Activated naive CD8-positive, alpha-beta T cell treated with anti-CD3 and anti-CD28 coated beads, Interleukin-2, amount 10 ng/mL, durations not matched to agents 7 days and 5 days (primary cell): Measurements from ENCODE around the gene TRIM10. TPM values are rescaled to one million over a fixed set of nuclear protein-coding genes. Genes with fewer than 3 reads are reported as not detected.
A peak's percentile ranks its signal among the peaks of the same experiment; 100 is the strongest.
"Not testable (repeated sequence)": the region's sequence is repeated elsewhere in the genome, so short reads cannot be mapped to it uniquely, and the experiment has no call there.

ENCODE experiments used
- ATAC-seq: fragments of 150-1000 bp; cut with Tn5 transposase; one replicate; pipeline ENCODE4 v1.10.0; 2021; ENCODE audit warnings: low read depth, moderate library complexity
- POLR2A ChIA-PET: fragments of 350-600 bp; sonication (Branson Sonifier 250); formaldehyde crosslinking; loops from one replicate; lab custom pipeline; 2021; ENCODE audit warnings: antibody characterized with exemption; lab: Charles Lee
- DNase-seq: peaks from one replicate; pipeline ENCODE4 v3.0.0; 2021
- H3K27ac Mint-ChIP-seq: one replicate; pipeline ENCODE4 v1.8.0; 2022; ENCODE audit warnings: mild to moderate bottlenecking, mixed read lengths
- H3K27me3 Mint-ChIP-seq: one replicate; pipeline ENCODE4 v1.8.0; 2022; ENCODE audit warnings: mild to moderate bottlenecking, moderate library complexity, mixed read lengths
- H3K36me3 Mint-ChIP-seq: one replicate; pipeline ENCODE4 v1.8.0; 2021; ENCODE audit warnings: mild to moderate bottlenecking, mixed read lengths
- H3K4me1 Mint-ChIP-seq: one replicate; pipeline ENCODE4 v1.8.0; 2021; ENCODE audit warnings: mixed read lengths
- H3K4me3 Mint-ChIP-seq: one replicate; pipeline ENCODE4 v1.8.0; 2022; ENCODE audit warnings: mild to moderate bottlenecking, moderate library complexity, mixed read lengths
- H3K9me3 Mint-ChIP-seq: one replicate; pipeline ENCODE4 v1.8.0; 2021; ENCODE audit warnings: mixed read lengths
- total RNA-seq, 2 experiments: library from RNA; stranded (reverse); gene quantifications; one replicate each; pipeline ENCODE4 v1.2.3, GENCODE V29; 2021

TRIM10 gene
- total RNA-seq, 2 experiments from 2014 or later, result not detected

DNA sequence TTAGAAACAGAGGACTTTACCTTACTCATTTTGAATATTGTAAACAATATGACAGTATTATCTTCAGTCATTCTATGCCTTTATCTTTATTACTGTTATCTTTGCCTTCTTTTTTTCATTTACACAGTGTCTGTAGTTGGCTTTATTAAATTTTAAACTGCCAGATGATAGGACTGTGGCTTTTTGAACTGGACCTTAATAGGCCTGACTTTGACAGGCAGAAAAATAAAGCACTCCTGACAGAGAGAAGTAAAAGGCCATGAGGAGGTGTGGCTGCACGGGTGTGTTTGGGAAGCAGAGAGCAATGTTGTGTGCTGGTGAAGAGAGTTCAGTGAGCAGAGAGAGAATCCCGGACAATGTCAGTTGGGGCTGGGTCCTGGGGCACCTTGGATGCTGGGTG is 17.2 kb downstream of the TRIM10 start:
- DNase-seq, result no peak
- Mint-ChIP-seq H3K27me3 (peaks cover 57% of the 10 kb centered on the region), H3K4me3 (no peak overlapping the region), H3K4me1 (peaks cover 6% of the 10 kb centered on the region), H3K27ac (no peak overlapping the region), H3K9me3 (no peaks in the 10 kb centered on the region), H3K36me3 (no peaks in the 10 kb centered on the region)
- POLR2A ChIA-PET, result no interaction called here
- no peak for ATAC-seq

DNA sequence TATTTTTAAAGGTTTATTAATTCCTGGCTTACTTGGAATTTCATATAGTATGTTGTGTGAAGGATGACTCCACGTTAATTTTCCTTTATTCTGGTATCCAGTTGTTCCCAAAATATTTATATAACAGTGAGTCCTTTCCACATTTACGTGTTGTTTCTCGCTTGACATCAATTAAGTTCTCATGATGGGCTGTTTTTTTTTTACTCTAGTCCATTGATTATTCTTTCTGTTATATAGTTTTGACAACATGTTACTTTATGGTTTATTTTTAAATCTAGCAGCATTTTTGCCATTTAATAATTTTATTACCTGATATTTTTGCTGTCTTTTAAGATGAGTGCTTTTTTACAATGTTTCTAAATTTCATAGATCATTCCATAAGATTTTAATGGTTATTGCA is 18.3 kb downstream of the TRIM10 start:
- POLR2A ChIA-PET, result no interaction called here
- H3K4me1 Mint-ChIP-seq, result peaks cover 5% of the 10 kb centered on the region
- no peak overlapping the region for H3K4me3 Mint-ChIP-seq
- ATAC-seq (no peak), DNase-seq (no peak)
- H3K27me3 Mint-ChIP-seq, result peaks cover 59% of the 10 kb centered on the region
- no peaks in the 10 kb centered on the region for H3K9me3 Mint-ChIP-seq
- H3K36me3 Mint-ChIP-seq, result no peaks in the 10 kb centered on the region
- H3K27ac Mint-ChIP-seq, result no peak overlapping the region

DNA sequence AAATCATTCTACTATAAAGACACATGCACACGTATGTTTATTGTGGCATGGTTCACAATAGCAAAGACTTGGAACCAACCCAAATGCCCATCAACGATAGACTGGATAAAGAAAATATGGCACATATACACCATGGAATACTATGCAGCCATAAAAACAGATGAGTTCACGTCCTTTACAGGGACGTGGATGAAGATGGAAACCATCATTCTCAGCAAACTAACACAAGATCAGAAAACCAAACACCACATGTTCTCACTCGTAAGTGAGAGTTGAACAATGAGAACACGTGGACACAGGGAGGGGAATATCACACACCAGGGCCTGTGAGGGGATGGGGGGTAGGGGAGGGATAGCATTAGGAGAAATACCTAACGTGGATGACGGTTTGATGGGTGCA is 20.8 kb downstream of the TRIM10 start:
- H3K4me3 Mint-ChIP-seq, H3K9me3 Mint-ChIP-seq, ATAC-seq, H3K36me3 Mint-ChIP-seq, H3K4me1 Mint-ChIP-seq, H3K27ac Mint-ChIP-seq, DNase-seq, POLR2A ChIA-PET: not testable (repeated sequence)
- H3K27me3 Mint-ChIP-seq, result peaks cover 63% of the 10 kb centered on the region

DNA sequence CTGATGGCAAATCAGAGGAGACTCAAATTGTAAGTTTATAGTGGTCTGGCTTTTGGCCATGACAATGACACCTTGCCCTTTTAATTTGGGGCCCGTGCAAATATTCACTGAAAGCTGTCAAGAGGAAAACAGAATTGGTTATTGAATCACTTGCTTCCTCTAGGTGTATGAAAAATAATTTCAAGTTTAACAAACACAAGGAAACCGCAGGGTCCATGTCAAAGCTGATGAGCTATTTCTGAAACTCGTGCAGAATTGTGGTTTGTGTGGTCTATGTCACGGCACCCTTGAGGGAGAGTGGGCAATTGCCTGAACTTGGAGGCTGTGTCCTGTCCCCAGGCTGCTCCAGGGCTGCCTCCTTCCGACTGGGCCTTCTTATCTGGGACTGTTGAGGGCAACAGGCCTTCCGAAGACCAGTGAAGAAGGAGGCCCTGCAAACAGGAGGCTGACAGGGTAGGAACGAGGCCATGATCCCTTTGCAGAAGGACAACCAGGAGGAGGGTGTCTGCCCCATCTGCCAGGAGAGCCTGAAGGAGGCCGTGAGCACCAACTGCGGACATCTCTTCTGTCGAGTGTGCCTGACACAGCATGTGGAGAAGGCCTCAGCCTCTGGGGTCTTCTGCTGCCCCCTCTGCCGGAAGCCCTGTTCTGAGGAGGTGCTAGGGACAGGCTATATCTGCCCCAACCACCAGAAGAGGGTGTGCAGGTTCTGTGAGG is 24.3 kb downstream of the TRIM10 start:
- no peak for DNase-seq
- no peaks in the 10 kb centered on the region for H3K36me3 Mint-ChIP-seq
- ATAC-seq, result no peak
- H3K4me1 Mint-ChIP-seq, result peaks cover 8% of the 10 kb centered on the region
- peaks cover 56% of the 10 kb centered on the region for H3K27me3 Mint-ChIP-seq
- POLR2A ChIA-PET, result no interaction called here
- no peaks in the 10 kb centered on the region for H3K9me3 Mint-ChIP-seq
- no peak overlapping the region for H3K4me3 Mint-ChIP-seq
- no peak overlapping the region for H3K27ac Mint-ChIP-seq

DNA sequence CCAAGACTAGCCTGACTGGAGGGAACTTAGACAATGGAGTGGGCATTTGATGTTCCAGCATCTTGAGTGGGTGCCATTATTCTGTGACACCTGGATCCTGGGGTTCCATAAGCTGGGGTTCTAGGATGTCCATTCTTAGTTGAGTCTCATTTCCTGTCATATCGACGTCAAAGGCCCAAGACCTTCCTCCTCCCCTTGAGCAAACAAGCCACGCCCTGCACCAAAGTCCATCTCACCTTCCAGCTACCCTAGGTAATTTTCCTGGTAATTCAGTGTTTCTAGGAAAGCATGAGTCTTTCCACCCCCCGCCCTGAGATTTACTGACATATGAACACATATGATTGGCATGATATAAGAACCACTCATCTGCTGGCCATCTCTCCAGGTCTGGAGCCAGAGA is 25.3 kb downstream of the TRIM10 start, which contains the start of gene TRIM40:
Gene TRIM40, plus strand, starts transcription at position 384 of the 400 bp plus-strand sequence. CDS start 897 bp downstream, outside the sequence.
- no peak for ATAC-seq
- no peak within 1 kb of the TSS for H3K4me3 Mint-ChIP-seq
- no peak within 1 kb of the TSS for H3K27ac Mint-ChIP-seq
- no peaks in the 10 kb centered on the region for H3K36me3 Mint-ChIP-seq
- no peaks in the 10 kb centered on the region for H3K9me3 Mint-ChIP-seq
- DNase-seq, result no peak
- POLR2A ChIA-PET, result no interaction called here
- peaks cover 12% of the 10 kb centered on the region for H3K4me1 Mint-ChIP-seq
- H3K27me3 Mint-ChIP-seq, result peaks cover 58% of the 10 kb centered on the region

DNA sequence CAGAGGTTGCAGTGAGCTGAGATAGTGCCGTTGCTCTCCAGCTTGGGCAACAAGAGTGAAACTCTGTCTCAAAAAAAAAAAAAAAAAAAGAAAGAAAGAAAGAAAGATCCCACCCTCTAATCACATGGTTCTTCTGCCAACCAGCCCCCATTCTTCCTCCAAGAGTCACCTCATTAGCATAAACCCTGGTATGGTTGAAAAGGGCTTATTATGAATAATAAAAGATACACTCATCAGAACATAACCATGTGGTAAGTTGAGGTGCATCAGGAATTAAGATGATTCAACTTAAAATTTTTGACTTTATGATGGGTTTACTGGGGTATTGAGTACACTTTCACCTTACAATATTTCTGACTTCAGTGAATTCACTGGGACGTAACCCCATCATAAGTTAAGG is 25.9 kb downstream of the TRIM10 start:
- peaks cover 60% of the 10 kb centered on the region for H3K27me3 Mint-ChIP-seq
- POLR2A ChIA-PET, result no interaction called here

DNA sequence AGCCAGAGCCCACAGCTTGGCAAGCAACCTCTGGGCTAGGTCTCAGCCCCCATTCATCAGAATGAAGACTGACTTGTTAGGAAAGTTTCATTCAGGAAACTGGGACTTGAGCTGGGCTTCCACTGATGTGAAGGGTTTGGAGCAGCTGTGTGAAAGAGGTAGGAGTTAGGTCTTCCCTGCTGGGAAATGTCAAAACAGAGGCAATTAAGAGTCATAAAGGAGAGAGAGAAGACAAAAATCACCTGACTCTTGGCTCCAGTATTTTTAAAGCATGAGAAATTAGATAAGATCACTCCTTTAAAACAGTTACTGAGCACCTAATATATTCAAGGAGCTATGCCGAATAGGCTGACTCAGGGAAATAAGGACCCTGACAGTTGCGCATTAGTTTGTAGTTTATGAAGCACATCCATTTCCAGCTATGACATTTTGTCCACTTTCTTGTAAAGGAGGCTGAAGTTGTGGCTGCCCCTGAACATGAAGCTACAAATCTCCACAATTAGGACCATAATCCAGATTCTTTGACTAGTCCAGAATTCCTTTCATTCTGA is 29.0 kb downstream of the TRIM10 start:
- Mint-ChIP-seq H3K27me3 (peaks cover 65% of the 10 kb centered on the region), H3K4me1 (peaks cover 22% of the 10 kb centered on the region), H3K27ac (no peak overlapping the region), H3K4me3 (no peak overlapping the region), H3K9me3 (no peaks in the 10 kb centered on the region), H3K36me3 (no peaks in the 10 kb centered on the region)
- no peak for DNase-seq
- no peak for ATAC-seq
- POLR2A ChIA-PET, result interaction anchor here (0.9 kb wide), 1 partner anchor 29 kb away, joined by 3 read pairs; no protein-coding TSS in a partner anchor

More for the DNA sequence above, 25.9 kb downstream of the TRIM10 start:
- Mint-ChIP-seq H3K4me1 (peaks cover 18% of the 10 kb centered on the region), H3K9me3 (no peaks in the 10 kb centered on the region), H3K36me3 (no peaks in the 10 kb centered on the region), H3K4me3 (no peak overlapping the region), H3K27ac (no peak overlapping the region)
- ATAC-seq, result no peak
- no peak for DNase-seq

DNA sequence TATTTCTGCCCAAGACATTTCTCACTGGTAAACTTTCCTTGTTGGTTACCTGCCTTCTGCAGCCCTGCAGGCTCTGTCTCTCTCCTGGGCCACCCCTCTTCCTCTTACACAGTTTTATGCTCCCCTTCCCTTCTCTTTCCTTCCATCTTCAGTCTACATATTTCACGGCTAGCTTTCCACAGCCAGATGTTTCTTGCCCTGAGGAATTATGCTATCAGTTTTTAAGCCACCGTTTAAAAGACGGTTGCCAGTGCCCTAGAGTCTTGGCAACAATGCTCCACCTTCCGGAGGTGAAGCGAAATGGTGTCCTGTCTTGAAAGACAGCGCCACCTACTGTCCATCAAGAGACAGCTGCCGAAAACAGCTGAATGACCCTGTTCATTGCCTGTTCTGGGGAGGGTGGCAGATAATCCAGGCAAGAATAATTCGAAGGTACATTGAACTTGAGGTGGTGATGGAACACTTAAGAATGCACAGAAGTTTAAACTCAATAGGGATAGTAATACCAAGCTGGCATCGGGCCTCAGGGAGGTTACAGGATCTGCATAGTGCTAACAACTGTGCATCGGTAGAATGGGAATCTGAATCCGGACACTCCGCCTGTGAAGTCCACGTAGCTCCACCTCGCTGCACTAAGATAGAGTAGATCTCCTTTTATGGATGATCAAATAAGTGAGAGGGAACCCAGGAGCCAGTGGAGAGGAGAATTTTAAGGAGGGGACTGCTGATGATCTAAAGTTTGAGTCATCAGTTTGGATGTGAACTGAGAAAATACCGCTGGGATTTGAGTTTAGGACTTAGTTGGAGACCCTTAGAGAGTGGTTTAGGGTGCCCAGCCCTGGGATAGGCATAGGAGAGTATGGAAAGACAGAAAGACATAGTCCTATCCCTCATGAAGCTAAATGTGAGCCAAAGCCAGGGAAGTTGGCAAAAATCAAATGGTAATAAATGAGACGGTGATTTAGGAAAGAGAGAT is 29.8 kb downstream of the TRIM10 start:
- H3K27me3 Mint-ChIP-seq, result peaks cover 69% of the 10 kb centered on the region
- POLR2A ChIA-PET, result interaction anchor here (0.9 kb wide), 2 partner anchors 28 kb away, joined by 3 read pairs; no protein-coding TSS in a partner anchor
- H3K4me1 Mint-ChIP-seq, result peaks cover 18% of the 10 kb centered on the region
- DNase-seq, result no peak
- H3K9me3 Mint-ChIP-seq, result no peaks in the 10 kb centered on the region
- peak overlapping the region; percentile 61 for H3K27ac Mint-ChIP-seq
- H3K36me3 Mint-ChIP-seq, result no peaks in the 10 kb centered on the region
- H3K4me3 Mint-ChIP-seq, result no peak overlapping the region
- peak; percentile 95 for ATAC-seq

DNA sequence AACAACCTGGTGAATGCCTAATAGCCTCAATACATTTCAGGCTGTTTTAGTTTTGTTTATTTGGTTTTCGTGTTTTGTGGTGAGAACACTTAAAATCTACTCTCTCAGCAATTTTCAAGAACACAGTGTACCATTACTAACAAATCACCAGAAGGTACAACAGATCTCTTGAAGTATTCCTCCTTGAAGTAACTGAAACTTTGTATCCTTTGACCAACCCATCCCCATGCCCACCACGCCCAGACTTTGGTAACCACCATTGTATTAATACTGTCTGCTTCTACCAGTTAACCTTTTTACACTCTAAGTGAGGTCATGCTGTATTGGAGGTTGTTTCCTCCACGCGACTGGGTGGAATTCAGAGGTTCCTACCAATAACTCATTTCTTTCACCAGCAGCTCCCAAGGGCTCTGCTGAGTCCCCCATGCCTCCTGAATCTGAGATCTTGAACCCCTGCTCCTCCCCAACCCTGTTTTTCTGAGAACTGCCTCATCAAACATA is 30.8 kb downstream of the TRIM10 start:
- H3K9me3 Mint-ChIP-seq, result no peaks in the 10 kb centered on the region
- H3K36me3 Mint-ChIP-seq, result no peaks in the 10 kb centered on the region
- DNase-seq (no peak), ATAC-seq (no peak)
- POLR2A ChIA-PET, result interaction anchor here (0.9 kb wide), 1 partner anchor 27 kb away, joined by 3 read pairs; no protein-coding TSS in a partner anchor
- H3K4me1 Mint-ChIP-seq, result peaks cover 14% of the 10 kb centered on the region
- no peak overlapping the region for H3K27ac Mint-ChIP-seq
- no peak overlapping the region for H3K4me3 Mint-ChIP-seq
- peaks cover 69% of the 10 kb centered on the region for H3K27me3 Mint-ChIP-seq

DNA sequence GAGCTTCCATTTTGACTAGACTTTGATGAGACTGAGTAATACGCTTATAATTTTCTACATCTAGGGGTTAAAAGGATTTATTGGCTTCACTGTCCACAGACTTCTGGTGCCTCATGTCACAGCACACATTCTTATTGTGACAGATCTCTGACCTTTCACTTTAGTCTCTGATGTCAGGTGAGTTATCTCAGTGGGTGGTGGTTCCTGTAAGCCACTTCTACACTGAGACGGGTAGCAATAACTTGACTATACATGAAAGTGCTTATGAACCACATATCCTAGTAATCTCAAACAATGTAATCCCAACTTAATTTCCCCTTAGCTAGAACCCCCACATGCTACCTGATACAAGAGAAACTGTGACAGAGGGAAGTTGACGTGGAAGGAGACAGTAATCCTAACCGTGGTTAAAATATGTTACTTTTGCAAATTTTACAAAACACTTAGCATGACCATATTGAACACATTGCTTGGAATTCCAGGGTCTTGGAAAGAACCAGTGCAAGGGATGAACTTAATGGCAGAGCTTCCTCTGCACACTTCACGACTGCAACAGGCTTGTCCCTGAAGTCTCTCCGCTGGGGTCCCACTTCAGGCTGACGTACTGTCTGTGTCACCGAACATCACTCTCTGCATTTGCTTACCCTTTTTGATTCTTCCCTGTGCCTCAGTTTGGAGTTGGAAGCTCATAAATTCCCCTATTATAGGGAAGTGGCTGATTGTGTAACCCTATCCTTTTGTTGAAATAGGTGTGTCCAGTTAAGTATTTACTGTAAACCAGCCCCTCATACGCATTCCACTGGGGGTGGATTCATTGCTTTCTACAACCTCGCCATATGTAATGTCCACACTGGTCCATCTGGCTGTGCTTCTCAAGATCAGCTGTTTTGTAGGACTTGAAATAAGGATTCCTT is 31.5 kb downstream of the TRIM10 start:
- POLR2A ChIA-PET, result no interaction called here
- H3K36me3 Mint-ChIP-seq, result no peaks in the 10 kb centered on the region
- no peaks in the 10 kb centered on the region for H3K9me3 Mint-ChIP-seq
- no peak overlapping the region for H3K4me3 Mint-ChIP-seq
- H3K4me1 Mint-ChIP-seq, result peaks cover 14% of the 10 kb centered on the region
- no peak for DNase-seq
- ATAC-seq, result no peak
- H3K27ac Mint-ChIP-seq, result no peak overlapping the region
- H3K27me3 Mint-ChIP-seq, result peaks cover 68% of the 10 kb centered on the region

DNA sequence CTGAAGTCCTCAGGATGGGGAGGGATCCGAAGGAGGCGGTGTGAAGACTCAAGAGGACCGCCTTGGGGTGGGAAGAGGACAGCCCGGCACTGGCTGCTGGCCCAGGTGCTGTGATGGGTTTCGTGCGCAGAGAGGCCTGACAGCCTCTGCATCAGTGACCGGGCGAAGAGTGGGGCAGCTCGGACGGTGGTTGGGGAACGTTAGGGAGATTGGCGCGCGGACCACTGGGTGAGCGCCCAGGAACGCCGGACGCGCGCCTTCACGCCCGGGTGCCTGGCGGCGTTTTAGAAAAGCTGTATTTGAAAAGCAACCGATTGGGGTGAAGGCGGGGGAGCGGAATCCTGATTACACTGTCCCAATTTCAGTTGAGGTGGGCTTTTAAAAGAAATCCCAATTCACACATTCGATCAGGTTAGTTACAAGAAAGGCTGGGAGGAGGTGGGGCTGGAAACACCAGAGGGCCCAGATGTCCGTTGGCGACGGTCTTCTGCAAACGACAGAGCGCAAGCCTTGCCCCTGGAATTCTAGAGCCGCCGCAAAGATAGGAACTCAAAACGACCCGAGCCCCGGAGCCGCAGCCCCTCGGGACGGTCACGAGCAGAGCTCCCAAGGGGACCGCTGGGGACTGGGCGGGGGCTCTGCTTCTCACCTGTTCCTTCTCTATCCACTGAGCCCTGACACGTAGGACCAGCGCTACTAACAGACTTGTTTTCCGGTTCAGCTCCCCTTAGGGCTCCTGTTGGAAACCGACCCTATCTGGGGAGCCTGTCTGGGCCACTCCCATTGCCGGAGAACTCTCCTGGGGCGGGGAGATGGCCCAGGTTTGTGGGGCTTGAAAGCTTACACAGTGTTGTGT is 33.5 kb downstream of the TRIM10 start:
- Mint-ChIP-seq H3K4me1 (peaks cover 14% of the 10 kb centered on the region), H3K4me3 (no peak overlapping the region), H3K9me3 (no peaks in the 10 kb centered on the region), H3K27ac (no peak overlapping the region), H3K36me3 (no peaks in the 10 kb centered on the region), H3K27me3 (peaks cover 69% of the 10 kb centered on the region)
- DNase-seq (no peak), ATAC-seq (no peak)
- POLR2A ChIA-PET, result interaction anchor here (1.0 kb wide), 1 partner anchor 24 kb away, joined by 3 read pairs; no protein-coding TSS in a partner anchor

DNA sequence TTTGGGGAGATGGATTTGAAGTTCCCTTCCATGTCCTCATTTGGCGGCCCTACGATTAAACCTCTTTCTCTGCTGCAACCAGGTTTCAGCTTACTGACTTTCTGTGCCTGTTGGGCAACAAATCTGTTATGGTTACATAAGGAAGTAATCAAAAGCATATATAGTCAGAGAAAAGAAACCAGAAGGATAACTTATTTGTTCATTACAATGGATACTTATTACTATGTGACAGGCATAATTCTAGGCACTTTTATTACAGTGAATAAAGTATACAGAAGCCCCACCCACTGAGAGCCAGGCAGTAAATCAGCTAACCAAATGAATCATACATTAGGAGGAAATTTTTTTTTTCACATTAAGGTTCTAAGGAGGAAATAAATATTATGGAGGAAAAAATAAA is 38.5 kb downstream of the TRIM10 start:
- Mint-ChIP-seq H3K4me1 (no peaks in the 10 kb centered on the region), H3K27me3 (peaks cover 50% of the 10 kb centered on the region), H3K27ac (no peak overlapping the region), H3K9me3 (no peaks in the 10 kb centered on the region), H3K4me3 (no peak overlapping the region), H3K36me3 (no peaks in the 10 kb centered on the region)
- POLR2A ChIA-PET, result no interaction called here
- ATAC-seq (no peak), DNase-seq (no peak)
